ENCODE results near the gene VAMP5.
"Not testable (repeated sequence)": the region's sequence is repeated elsewhere in the genome, so short reads cannot be mapped to it uniquely, and the experiment has no call there.

Gene VAMP5

GRCh38 chr2:85601771-85602475, 17.7 kb downstream of the VAMP5 start:
- DNase-seq: peak; percentile 60 to 80 (median 67)

GRCh38 chr2:85602476-85603234, 18.4 kb downstream of the VAMP5 start, which contains the start of gene TMEM150A:
Gene TMEM150A, minus strand, starts transcription at chr2:85602698. Its CDS starts 750 bp downstream, at chr2:85601948.
- DNase-seq: peak; percentile 96 to 99 (median 99)

- DNase-seq: not testable (repeated sequence)
Measured at GRCh38 chr2:85604133-85604444, 19.9 kb downstream of the VAMP5 start.

GRCh38 chr2:85604568-85605339, 20.5 kb downstream of the VAMP5 start:
- DNase-seq: no peak

- no peak for DNase-seq
Measured at GRCh38 chr2:85605406-85606115, 21.3 kb downstream of the VAMP5 start.

GRCh38 chr2:85606116-85606455, 21.9 kb downstream of the VAMP5 start:
- DNase-seq: no peak

GRCh38 chr2:85607268-85608215, 23.3 kb downstream of the VAMP5 start:
- no peak for DNase-seq

- peak in 2 of 3 donors; percentile 10 to 32 for DNase-seq
Measured at GRCh38 chr2:85611217-85611704, 27.0 kb downstream of the VAMP5 start.

GRCh38 chr2:85611705-85612587, 27.7 kb downstream of the VAMP5 start, which contains the start of gene C2orf68:
Gene C2orf68, minus strand, starts transcription at chr2:85612066. Its CDS starts 82 bp downstream, at chr2:85611984.
- peak; percentile 91 to 94 (median 92) for DNase-seq

GRCh38 chr2:85613717-85614515, 29.7 kb downstream of the VAMP5 start:
- no peak for DNase-seq

GRCh38 chr2:85614757-85615156, 30.5 kb downstream of the VAMP5 start:
- DNase-seq: not testable (repeated sequence)

- DNase-seq: no peak
Measured at GRCh38 chr2:85615413-85615728, 31.1 kb downstream of the VAMP5 start.

- DNase-seq: not testable (repeated sequence)
Measured at GRCh38 chr2:85617723-85618122, 33.5 kb downstream of the VAMP5 start.

GRCh38 chr2:85619617-85620016, 35.4 kb downstream of the VAMP5 start:
- no peak for DNase-seq

- no peak for DNase-seq
Measured at GRCh38 chr2:85621338-85621737, 37.1 kb downstream of the VAMP5 start.

- no peak for DNase-seq
Measured at GRCh38 chr2:85623991-85624390, 39.8 kb downstream of the VAMP5 start.

GRCh38 chr2:85628658-85629057, 44.4 kb downstream of the VAMP5 start:
- DNase-seq: peak; percentile 25 to 41 (median 27)

GRCh38 chr2:85631316-85631715, 47.1 kb downstream of the VAMP5 start:
- no peak for DNase-seq

- DNase-seq: peak in 2 of 3 donors; percentile 21 to 26
Measured at GRCh38 chr2:85635011-85635410, 50.8 kb downstream of the VAMP5 start.

GRCh38 chr2:85635636-85636035, 51.4 kb downstream of the VAMP5 start:
- DNase-seq: peak in 2 of 3 donors; percentile 33 to 58
